ENCODE measurements around the gene GABRG2.

GABRG2 gene

GRCh38 chr5:162189719-162190118 is 122.1 kb downstream of the GABRG2 start:
- DNase-seq (ENCODE audit: low read depth, low spot score) = no peak

- no peak for DNase-seq (ENCODE audit: low read depth, low spot score)
Measured at GRCh38 chr5:162193012-162193411, 125.4 kb downstream of the GABRG2 start.

DNA sequence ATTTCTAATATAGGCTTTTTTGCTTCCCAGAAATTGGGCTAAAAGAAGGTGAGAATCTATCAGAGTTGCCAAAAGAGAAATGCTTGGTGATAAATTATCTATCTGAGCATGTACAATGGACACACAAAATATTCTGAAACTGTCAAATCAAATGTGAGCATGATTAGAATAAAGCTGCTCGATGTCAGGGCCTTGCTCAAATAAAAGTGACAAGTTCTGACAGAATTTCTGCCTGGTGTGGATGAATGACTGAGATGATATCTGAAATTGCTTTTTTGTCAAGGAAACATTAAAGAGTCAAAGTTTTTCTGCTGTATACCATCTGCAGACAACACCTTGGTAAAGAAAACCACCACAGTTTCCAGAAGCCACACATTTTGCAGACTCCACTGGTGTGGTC is 128.8 kb downstream of the GABRG2 start:
- no peak for DNase-seq (ENCODE audit: low read depth, low spot score)

GRCh38 chr5:162202285-162202880 is 134.8 kb downstream of the GABRG2 start:
- no peak for DNase-seq (ENCODE audit: low read depth, low spot score)
